Posterior cingulate gyrus (tissue), 11 donors: ENCODE data around the gene TGFBR3L.
"Not testable (repeated sequence)": the region's sequence is repeated elsewhere in the genome, so short reads cannot be mapped to it uniquely, and the experiment has no call there.

ENCODE experiments used
- DNase-seq, 10 donors: peaks; one replicate each; pipeline versions ENCODE4 v3.0.0 to v3.0.0-alpha.2; 2020 to 2021; ENCODE audit warnings: mixed read lengths in 3 of 10
- intact Hi-C: fragments of 100-400 bp; cut with DNase I; formaldehyde crosslinking; loops from one replicate; pipeline ENCODE4 v1.15.1; 2023

Gene TGFBR3L

GRCh38 chr19:7916103-7916954 lies 1.7 kb downstream of the TGFBR3L start:
- intact Hi-C loops = no loop called here
- DNase-seq = peak in 3 of 10 donors; percentile 40 to 91 (median 88)

- peak in 1 of 10 donors; percentile 62 for DNase-seq
- intact Hi-C loops = no loop called here
Measured at GRCh38 chr19:7916955-7917266, 2.3 kb downstream of the TGFBR3L start.

GRCh38 chr19:7917267-7918061 lies 2.8 kb downstream of the TGFBR3L start:
- intact Hi-C loops = loop anchor here (2.0 kb wide), 1 partner anchor 13 kb away; no protein-coding TSS in a partner anchor
- peak in 6 of 10 donors; percentile 55 to 94 (median 80) for DNase-seq

- intact Hi-C loops = loop anchor here (2.0 kb wide), 1 partner anchor 13 kb away; no protein-coding TSS in a partner anchor
- DNase-seq = not testable (repeated sequence)
Measured at GRCh38 chr19:7918062-7918614, 3.5 kb downstream of the TGFBR3L start.

- intact Hi-C loops = loop anchor here (2.0 kb wide), 1 partner anchor 14 kb away; no protein-coding TSS in a partner anchor
- no peak for DNase-seq
Measured at GRCh38 chr19:7918615-7919421, 4.2 kb downstream of the TGFBR3L start.

GRCh38 chr19:7919610-7920518 lies 5.2 kb downstream of the TGFBR3L start, which contains the start of gene SNAPC2:
Gene SNAPC2 (plus strand): TSS chr19:7920338. CDS start chr19:7920367, 29 bp downstream.
- intact Hi-C loops = loop anchor here (2.0 kb wide), 1 partner anchor 15 kb away; no protein-coding TSS in a partner anchor

GRCh38 chr19:7920519-7921301 lies 6.1 kb downstream of the TGFBR3L start:
- peak; percentile 94 to 99 (median 98) for DNase-seq
- intact Hi-C loops = no loop called here

More at GRCh38 chr19:7919610-7920518, 5.2 kb downstream of the TGFBR3L start, which contains the start of gene SNAPC2:
- peak; percentile 87 to 99 (median 92) for DNase-seq

- intact Hi-C loops = no loop called here
- peak in 1 of 10 donors; percentile 85 for DNase-seq
Measured at GRCh38 chr19:7921302-7921966, 6.8 kb downstream of the TGFBR3L start.

- intact Hi-C loops = no loop called here
Measured at GRCh38 chr19:7921967-7922835, 7.6 kb downstream of the TGFBR3L start.

GRCh38 chr19:7922836-7923195 lies 8.2 kb downstream of the TGFBR3L start:
- DNase-seq = no peak
- intact Hi-C loops = no loop called here

More at GRCh38 chr19:7921967-7922835, 7.6 kb downstream of the TGFBR3L start:
- DNase-seq = no peak

GRCh38 chr19:7923295-7924191 lies 8.9 kb downstream of the TGFBR3L start:
- DNase-seq = peak in 2 of 10 donors; percentile 86 to 90

GRCh38 chr19:7924241-7924640 lies 9.6 kb downstream of the TGFBR3L start:
- intact Hi-C loops = no loop called here
- peak in 2 of 10 donors; percentile 86 to 87 for DNase-seq

More at GRCh38 chr19:7923295-7924191, 8.9 kb downstream of the TGFBR3L start:
- intact Hi-C loops = no loop called here

- DNase-seq = peak in 1 of 10 donors; percentile 74
- intact Hi-C loops = no loop called here
Measured at GRCh38 chr19:7924651-7925170, 10.1 kb downstream of the TGFBR3L start.

- peak in 9 of 10 donors; percentile 45 to 93 (median 62) for DNase-seq
- intact Hi-C loops = no loop called here
Measured at GRCh38 chr19:7925171-7925851, 10.7 kb downstream of the TGFBR3L start.
